ENCODE data around the gene DOCK9. TPM values are rescaled to one million over a fixed set of nuclear protein-coding genes. Genes with fewer than 3 reads are reported as not detected.

The DOCK9 gene
- polyA plus RNA-seq, 1 donor (not counting 4 experiments of a cell fraction or from before 2014, with no cell fraction given), result 110 TPM

DNA sequence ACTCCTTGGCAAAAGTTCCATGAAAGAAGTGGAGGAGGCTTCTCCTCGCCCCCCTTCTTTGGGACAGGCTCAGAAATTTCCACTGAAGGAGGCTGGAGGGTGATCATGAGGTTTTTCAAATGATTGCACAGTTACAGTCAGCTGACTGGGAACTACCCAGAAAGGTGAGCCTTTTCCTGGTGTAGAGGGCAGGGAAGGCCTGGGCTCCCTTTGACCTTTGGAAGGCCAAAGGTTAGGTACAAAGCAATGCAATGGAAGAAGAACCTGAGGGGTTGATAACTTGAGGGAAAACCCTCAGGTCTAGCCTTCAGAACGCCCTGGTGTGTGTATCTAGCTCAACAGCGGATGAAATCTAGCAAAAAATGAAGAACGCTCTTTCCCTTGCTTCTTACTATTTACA, 175.3 kb downstream of the DOCK9 start:
- FAIRE-seq, result no peak
- Histone ChIP-seq H3K79me2 (ENCODE audit: control insufficient read depth, insufficient read depth, low read length) (no peaks in the 10 kb centered on the region), H3K36me3 (ENCODE audit: control insufficient read depth in 2 of 2, extremely low read depth in 1 of 2, insufficient read depth in 2 of 2, low read length in 2 of 2) (peaks cover 27 to 39% of the 10 kb centered on the region in 2 experiments), H2AFZ (ENCODE audit: control insufficient read depth, low read length) (no peak overlapping the region), H3K27me3 (ENCODE audit: control insufficient read depth, extremely low read depth, insufficient read depth, low read length) (no peaks in the 10 kb centered on the region), H3K4me2 (ENCODE audit: control insufficient read depth, extremely low read depth, insufficient read depth, low read depth, low read length) (no peak overlapping the region), H3K4me3 (ENCODE audit: control insufficient read depth in 2 of 3, extremely low read depth in 1 of 3, insufficient read depth in 2 of 3, low read depth in 1 of 3, low read length in 3 of 3) (no peak overlapping the region), H3K4me1 (ENCODE audit: control insufficient read depth, extremely low read depth, insufficient read depth, low read length) (no peaks in the 10 kb centered on the region), H3K9me1 (ENCODE audit: control insufficient read depth, extremely low read depth, insufficient read depth, low read length) (no peaks in the 10 kb centered on the region), H3K27ac (ENCODE audit: control insufficient read depth, insufficient read depth, low read length) (no peak overlapping the region), H3K9ac (ENCODE audit: control insufficient read depth, extremely low read depth, insufficient read depth, low read length) (no peak overlapping the region), H4K20me1 (ENCODE audit: control insufficient read depth, extremely low read depth, insufficient read depth, low read length) (no peaks in the 10 kb centered on the region), H3K9me3 (ENCODE audit: control insufficient read depth, low read depth, low read length) (no peaks in the 10 kb centered on the region)
- no peak for DNase-seq (ENCODE audit: low read depth, low spot score)
- dilution Hi-C loops (cut with MboI; ENCODE audit: extremely low pct_ligation_motif_present, low sequenced_read_pairs), result no loop called here
- TF ChIP-seq EZH2 (IDR thresholded peaks at IDR 0.05; ENCODE audit: low read length), result no peak
- TF ChIP-seq, protein P1, sequence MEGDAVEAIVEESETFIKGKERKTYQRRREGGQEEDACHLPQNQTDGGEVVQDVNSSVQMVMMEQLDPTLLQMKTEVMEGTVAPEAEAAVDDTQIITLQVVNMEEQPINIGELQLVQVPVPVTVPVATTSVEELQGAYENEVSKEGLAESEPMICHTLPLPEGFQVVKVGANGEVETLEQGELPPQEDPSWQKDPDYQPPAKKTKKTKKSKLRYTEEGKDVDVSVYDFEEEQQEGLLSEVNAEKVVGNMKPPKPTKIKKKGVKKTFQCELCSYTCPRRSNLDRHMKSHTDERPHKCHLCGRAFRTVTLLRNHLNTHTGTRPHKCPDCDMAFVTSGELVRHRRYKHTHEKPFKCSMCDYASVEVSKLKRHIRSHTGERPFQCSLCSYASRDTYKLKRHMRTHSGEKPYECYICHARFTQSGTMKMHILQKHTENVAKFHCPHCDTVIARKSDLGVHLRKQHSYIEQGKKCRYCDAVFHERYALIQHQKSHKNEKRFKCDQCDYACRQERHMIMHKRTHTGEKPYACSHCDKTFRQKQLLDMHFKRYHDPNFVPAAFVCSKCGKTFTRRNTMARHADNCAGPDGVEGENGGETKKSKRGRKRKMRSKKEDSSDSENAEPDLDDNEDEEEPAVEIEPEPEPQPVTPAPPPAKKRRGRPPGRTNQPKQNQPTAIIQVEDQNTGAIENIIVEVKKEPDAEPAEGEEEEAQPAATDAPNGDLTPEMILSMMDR (optimal IDR thresholded peaks at IDR 0.05 in 1 of 3, IDR thresholded peaks at IDR 0.05 in 1 of 3, conservative IDR thresholded peaks at IDR 0.05 in 1 of 3; ENCODE audit: extremely low read depth in 1 of 3, insufficient read depth in 2 of 3, low read length in 3 of 3), result no peak

DNA sequence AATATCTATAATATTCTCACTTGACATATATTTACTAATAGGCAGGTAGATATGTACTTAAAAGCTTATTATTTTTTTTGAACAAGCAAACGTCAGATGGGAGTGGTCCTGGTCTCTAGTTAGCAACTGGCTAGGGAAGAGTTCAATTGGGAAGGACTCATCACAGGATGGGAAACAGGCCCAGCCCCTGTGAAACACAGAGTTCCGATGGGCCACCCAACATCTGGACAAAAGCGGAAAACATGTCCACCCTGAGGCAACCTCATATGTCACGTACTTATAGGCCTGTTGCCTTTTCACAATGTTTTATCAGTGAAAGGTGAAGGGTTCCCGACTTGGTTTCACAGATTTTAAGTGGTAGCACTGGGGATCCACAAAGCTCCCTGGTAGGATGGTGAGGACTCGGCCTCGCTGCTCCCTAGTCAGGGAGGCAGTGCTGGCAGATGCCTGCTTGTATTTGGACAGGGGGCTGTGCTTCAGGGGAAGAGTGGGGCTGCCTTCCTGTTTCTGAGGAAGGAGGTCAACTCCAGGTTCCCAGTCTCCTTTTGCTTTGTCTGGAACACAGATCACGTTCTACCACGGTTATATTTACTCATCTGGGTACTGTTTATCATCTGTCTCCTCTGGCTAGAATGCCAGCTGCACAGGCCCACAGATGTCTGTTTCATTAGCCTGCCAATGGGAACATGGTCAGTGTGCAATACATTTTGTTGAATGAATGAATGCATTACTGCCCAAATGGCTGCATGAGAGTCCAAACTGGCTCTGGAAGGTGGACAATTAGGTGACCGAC, 176.0 kb downstream of the DOCK9 start:
- Histone ChIP-seq H3K9me1 (ENCODE audit: control insufficient read depth, extremely low read depth, insufficient read depth, low read length) (no peaks in the 10 kb centered on the region), H3K27ac (ENCODE audit: control insufficient read depth, insufficient read depth, low read length) (no peak overlapping the region), H3K4me2 (ENCODE audit: control insufficient read depth, extremely low read depth, insufficient read depth, low read depth, low read length) (no peak overlapping the region), H3K79me2 (ENCODE audit: control insufficient read depth, insufficient read depth, low read length) (no peaks in the 10 kb centered on the region), H3K27me3 (ENCODE audit: control insufficient read depth, extremely low read depth, insufficient read depth, low read length) (no peaks in the 10 kb centered on the region), H3K4me3 (ENCODE audit: control insufficient read depth in 2 of 3, extremely low read depth in 1 of 3, insufficient read depth in 2 of 3, low read depth in 1 of 3, low read length in 3 of 3) (no peak overlapping the region), H3K9me3 (ENCODE audit: control insufficient read depth, low read depth, low read length) (no peaks in the 10 kb centered on the region), H3K4me1 (ENCODE audit: control insufficient read depth, extremely low read depth, insufficient read depth, low read length) (no peaks in the 10 kb centered on the region), H3K9ac (ENCODE audit: control insufficient read depth, extremely low read depth, insufficient read depth, low read length) (no peak overlapping the region), H4K20me1 (ENCODE audit: control insufficient read depth, extremely low read depth, insufficient read depth, low read length) (no peaks in the 10 kb centered on the region), H2AFZ (ENCODE audit: control insufficient read depth, low read length) (no peak overlapping the region), H3K36me3 (ENCODE audit: control insufficient read depth in 2 of 2, extremely low read depth in 1 of 2, insufficient read depth in 2 of 2, low read length in 2 of 2) (peaks cover 27 to 40% of the 10 kb centered on the region in 2 experiments)
- dilution Hi-C loops (cut with MboI; ENCODE audit: extremely low pct_ligation_motif_present, low sequenced_read_pairs), result no loop called here
- TF ChIP-seq EZH2 (IDR thresholded peaks at IDR 0.05; ENCODE audit: low read length), result no peak
- TF ChIP-seq, protein P1 (optimal IDR thresholded peaks at IDR 0.05 in 1 of 3, IDR thresholded peaks at IDR 0.05 in 1 of 3, conservative IDR thresholded peaks at IDR 0.05 in 1 of 3; ENCODE audit: extremely low read depth in 1 of 3, insufficient read depth in 2 of 3, low read length in 3 of 3), result no peak
- FAIRE-seq (no peak), DNase-seq (ENCODE audit: low read depth, low spot score) (no peak)

All from keratinocyte (primary cell).